SIG-M5 (cell line): ENCODE results near the gene ITPR2.
"Not testable (repeated sequence)": the region's sequence is repeated elsewhere in the genome, so short reads cannot be mapped to it uniquely, and the experiment has no call there.

Experiments
- DNase-seq: peaks from one replicate; lab custom pipeline; 2025; lab: John Stamatoyannopoulos, UW

The ITPR2 gene

DNA sequence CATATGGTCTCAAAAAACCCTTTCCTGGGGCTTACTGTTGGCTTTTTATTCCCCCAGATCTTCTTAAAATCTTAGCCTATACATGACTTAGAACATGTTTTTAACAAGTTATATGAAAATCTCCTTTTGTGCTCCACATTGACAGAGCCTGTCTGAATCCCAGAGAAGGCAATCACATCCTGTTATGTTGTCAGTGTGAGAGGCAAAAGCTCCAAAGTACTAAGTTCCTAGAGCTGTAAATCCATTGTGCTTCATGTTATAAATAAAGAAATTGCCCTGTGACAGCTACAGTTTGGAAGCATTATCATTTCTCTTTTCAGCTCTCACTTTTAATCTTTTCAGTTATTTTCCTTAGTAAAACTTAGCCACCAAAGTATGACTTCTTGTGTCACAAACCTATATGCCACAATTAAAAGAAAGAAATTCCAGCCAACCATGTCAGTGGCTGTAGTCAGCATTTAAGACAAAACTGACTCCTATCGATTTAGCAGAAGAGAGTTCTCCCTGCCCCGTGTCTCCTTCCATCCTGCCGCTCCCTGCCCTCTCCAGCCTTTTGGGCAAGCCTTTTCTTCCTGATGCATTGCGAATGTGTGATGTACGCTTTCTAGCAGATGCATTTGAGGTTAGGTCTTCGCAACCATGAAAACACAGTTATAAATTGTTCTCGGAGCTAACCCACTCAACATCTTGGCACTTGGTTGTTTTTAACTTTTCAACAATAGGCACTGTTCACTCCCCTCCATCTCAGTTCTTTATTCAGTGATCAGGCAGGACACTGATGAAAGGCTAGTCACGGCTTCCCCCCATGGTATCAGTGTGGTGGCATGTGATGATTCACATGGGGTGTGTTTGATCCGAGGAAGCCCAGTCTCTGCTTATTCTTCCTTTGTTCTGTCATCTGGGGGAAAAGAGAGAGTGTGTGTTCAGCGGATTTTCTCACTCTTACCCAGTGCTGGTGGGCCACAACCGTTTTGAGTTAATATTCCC lies 494.1 kb downstream of the ITPR2 start:
- no peak for DNase-seq

DNA sequence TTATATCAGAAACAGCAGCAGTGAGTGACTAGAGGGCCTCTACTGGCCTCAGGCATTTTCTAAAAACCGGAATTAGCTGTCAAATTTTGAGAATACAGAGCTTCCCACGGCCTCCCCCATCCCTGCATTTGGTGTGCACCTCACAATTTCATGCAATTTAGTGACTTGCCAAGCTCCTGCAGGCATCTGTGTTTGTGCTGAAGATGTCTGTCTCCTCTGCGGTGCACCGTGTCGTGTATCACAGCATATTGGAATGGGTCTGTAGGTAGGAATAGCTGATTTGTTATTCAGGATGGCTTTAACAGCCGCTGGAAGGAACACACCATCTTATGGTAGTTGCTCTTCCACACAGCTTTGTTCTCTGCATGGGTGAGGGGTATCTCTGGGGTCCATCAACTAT lies 497.3 kb downstream of the ITPR2 start:
- DNase-seq = no peak

GRCh38 chr12:26334621-26335124 lies 498.3 kb downstream of the ITPR2 start:
- no peak for DNase-seq

DNA sequence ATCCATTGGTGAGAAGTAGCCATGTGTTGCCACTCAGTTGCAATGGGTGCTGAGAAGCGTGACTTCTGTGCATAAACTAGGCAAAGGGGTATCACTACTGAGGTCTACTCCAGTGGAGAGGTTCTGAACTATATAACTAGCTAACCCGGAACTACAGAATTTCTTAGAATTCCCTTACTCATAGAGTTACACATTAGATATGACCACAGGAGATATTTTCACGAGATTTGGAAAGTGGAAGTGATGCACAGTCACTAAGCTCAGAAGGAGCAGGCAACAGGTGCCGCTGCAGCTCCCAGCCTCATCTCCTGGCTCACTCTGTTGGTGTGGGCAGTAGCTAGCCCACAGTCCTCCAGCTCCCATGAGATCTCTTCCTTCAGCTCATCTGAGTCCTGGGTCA lies 501.0 kb downstream of the ITPR2 start:
- no peak for DNase-seq

GRCh38 chr12:26331136-26331535 lies 501.9 kb downstream of the ITPR2 start:
- no peak for DNase-seq

- DNase-seq = peak; percentile 18
These were observed 504.9 kb downstream of the ITPR2 start for GRCh38 chr12:26327975-26328644.

- no peak for DNase-seq
These were observed 509.3 kb downstream of the ITPR2 start for GRCh38 chr12:26323673-26324072.

DNA sequence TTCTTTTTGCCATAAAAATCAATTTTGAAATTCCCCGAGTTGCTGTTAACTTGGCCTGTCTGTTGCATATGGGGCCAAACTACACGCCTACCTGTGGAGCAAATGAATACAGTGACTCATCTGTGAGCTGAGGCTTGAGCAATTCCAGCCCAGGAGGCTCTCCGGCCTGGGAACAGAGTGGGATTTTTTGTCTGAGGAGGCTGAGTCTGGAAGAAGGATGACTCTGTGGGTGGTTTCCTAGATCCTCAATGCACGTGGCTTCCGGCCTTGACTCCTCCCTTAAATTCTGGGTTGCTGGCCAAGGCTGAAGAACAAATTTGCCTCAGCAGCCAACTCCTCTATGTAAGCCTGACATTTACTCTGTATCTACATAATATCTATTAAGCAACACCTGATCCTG lies 513.5 kb downstream of the ITPR2 start:
- DNase-seq = no peak

DNA sequence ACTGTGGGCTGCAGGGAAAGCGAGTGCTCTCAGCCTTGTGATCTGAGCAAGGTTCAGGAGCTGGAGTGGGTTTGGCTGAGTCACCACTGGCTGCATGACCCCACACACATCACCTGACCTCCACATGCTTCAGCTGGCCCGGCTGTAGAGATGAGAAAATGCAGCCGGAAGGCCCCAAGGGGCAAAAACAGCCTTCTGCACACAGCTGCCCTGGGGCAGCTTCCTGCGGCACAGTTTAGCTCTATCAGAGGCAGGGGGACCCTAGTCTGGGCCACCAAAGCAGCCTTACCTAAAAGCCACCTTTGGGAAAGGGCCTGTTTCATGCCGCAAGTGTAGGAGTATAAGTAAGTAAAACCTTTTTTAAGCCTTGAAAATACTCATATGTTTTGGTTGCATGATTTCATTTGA lies 514.3 kb downstream of the ITPR2 start:
- DNase-seq = no peak

GRCh38 chr12:26317942-26318575 lies 514.9 kb downstream of the ITPR2 start:
- DNase-seq = no peak

GRCh38 chr12:26314103-26314502 lies 518.9 kb downstream of the ITPR2 start:
- not testable (repeated sequence) for DNase-seq

- not testable (repeated sequence) for DNase-seq
These were observed 522.5 kb downstream of the ITPR2 start for GRCh38 chr12:26310489-26310888.

- DNase-seq = no peak
These were observed 523.4 kb downstream of the ITPR2 start for GRCh38 chr12:26309634-26310033.

DNA sequence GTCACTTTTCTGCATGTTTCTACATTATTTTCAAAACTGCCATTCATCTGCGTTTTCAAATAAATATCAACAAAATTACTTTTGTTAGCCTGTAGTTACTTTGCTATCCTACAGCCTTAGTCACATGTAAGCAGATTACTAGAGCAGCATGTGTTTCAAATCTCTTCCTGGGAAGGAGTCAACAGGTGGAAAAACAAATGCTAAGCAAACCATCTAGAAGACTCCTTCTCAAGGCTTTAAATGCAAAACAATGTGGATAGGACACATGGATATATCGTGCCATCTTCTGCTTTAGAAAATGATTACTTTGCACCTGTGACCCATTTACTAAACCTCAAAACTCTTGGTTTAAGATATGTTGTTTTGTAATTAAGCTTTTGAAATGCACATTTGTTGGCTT lies 528.7 kb downstream of the ITPR2 start:
- no peak for DNase-seq

- DNase-seq = no peak
These were observed 529.6 kb downstream of the ITPR2 start for GRCh38 chr12:26303418-26303817.

- DNase-seq = no peak
These were observed 530.2 kb downstream of the ITPR2 start for GRCh38 chr12:26302776-26303175.

DNA sequence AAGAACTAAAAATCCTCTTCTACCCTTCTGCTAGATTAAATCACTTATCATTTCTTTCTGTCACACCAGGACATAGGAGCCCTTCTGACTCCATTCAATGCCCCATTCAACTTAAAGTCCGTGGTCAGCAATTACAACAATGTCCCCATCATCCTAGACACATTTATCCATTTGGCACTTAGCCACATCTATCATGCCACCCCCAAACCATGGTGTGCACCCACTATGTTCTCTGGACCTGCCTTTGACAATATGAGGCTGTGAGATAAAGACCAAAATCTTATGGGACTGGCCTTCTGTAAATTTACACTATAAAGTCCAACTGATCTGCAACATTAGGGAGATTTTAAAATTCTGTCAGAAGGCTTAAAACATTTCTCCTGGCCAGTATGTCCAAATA lies 533.2 kb downstream of the ITPR2 start:
- DNase-seq = no peak

- peak; percentile 86 for DNase-seq
These were observed 534.0 kb downstream of the ITPR2 start for GRCh38 chr12:26298785-26299621.

GRCh38 chr12:26297396-26298070 lies 535.5 kb downstream of the ITPR2 start:
- no peak for DNase-seq

DNA sequence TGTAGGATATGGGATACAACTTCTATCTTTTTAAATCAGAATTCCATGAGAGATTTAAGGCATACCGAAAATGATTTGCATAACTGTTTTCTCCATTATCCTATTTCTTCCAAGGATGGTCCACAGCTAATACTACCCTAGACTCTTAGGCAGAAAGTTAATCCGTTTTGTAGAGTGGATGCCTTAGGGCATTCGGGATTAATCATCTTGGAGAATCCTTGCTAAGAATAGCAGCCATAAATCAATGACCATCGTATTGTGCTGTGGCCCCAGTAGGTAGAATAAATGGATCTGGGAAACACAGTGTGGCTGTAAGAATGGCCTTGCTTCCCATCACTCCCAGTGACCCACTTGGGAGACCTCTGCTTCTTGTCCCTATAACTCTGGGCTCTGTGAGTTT lies 538.0 kb downstream of the ITPR2 start:
- no peak for DNase-seq

- DNase-seq = no peak
These were observed 539.4 kb downstream of the ITPR2 start for GRCh38 chr12:26293612-26294011.
